Psoas muscle (tissue), 8 donors: Measurements from ENCODE around the gene FAP. TPM values are rescaled to one million over a fixed set of nuclear protein-coding genes. Genes with fewer than 3 reads are reported as not detected.
A peak's percentile ranks its signal among the peaks of the same experiment; 100 is the strongest.

Experiments used
- ATAC-seq, 4 donors: fragments of 200-7000 bp; cut with Tn5 transposase; one replicate each; pipeline ENCODE4 v1.9.1; 2020; ENCODE audit warnings: moderate library complexity in 3 of 4, mild to moderate bottlenecking in 2 of 4
- DNase-seq, 2 donors: peaks; one replicate each; pipeline ENCODE4 v3.0.0-alpha.2; 2020
- H3K27ac ChIP-seq: fragments of 200-600 bp; one replicate; pipeline ENCODE4 v1.8.0; 2022
- H3K27me3 ChIP-seq, 3 donors: fragments of 200-600 bp in 1 of 3; one replicate each; pipeline versions ENCODE4 v1.6.1 to v1.8.0; 2013 to 2022; ENCODE audit warnings: low read length in 2 of 3, mild to moderate bottlenecking in 2 of 3, moderate library complexity in 1 of 3; ENCODE audit not compliant: insufficient read depth in 3 of 3
- H3K36me3 ChIP-seq, 2 donors: fragments of 200-600 bp in 1 of 2; one replicate each; pipeline versions ENCODE4 v1.6.1 to v1.8.0; 2013 to 2022; ENCODE audit warnings: low read depth in 1 of 2, mild to moderate bottlenecking in 1 of 2, moderate library complexity in 1 of 2; ENCODE audit not compliant: insufficient read depth in 1 of 2
- H3K4me1 ChIP-seq: fragments of 200-600 bp; one replicate; pipeline ENCODE4 v1.8.0; 2022
- H3K4me3 ChIP-seq: fragments of 200-600 bp; one replicate; pipeline ENCODE4 v1.8.0; 2022; ENCODE audit warnings: mild to moderate bottlenecking
- H3K9me3 ChIP-seq: fragments of 200-600 bp; one replicate; pipeline ENCODE4 v1.8.0; 2022
- WGBS, 3 donors: extraction: QIAGEN DNeasy Blood & Tissue Kit; methylation state at CpG; one replicate each; pipeline versions ENCODE4 v1.1.6 to v1.1.7; 2013; 5-methylcytosine and 5-hydroxymethylcytosine counted together
- intact Hi-C, 2 donors: fragments of 100-400 bp; cut with DNase I; formaldehyde crosslinking; loops; one replicate each; pipeline versions ENCODE4 v1.11.0 to v1.14.2; 2022
- polyA plus RNA-seq, 3 donors: library from polyadenylated mRNA; stranded (reverse); fragments of 200-250 nt; gene quantifications; one replicate each; pipeline ENCODE4 v1.2.3, GENCODE V29; 2013
- total RNA-seq, 4 donors: library from RNA; stranded (reverse); fragmentation: NEBNext Ultra II Directional in 2 of 4; extraction: Animal tissue kit (Norgen Biotek cat#: 25700) in 2 of 4; gene quantifications; one replicate each; pipeline versions ENCODE4 v1.2.1 to v1.2.4, GENCODE V29; 2021 to 2023
- TF ChIP-seq, protein P1 (sequence below): fragments of 200-600 bp; IDR thresholded peaks from one replicate; pipeline ENCODE4 v1.8.0; 2022; ENCODE audit warnings: antibody characterized with exemption
- donor health status: healthy with polysubstance abuse.
- donor health status: DM: no; HTN: no; CAD: no; lungs with moderate emphysema.
- donor health status: Bipolar disorder and iron deficiency.
- donor health status: healthy.
- donor health status: DM: yes; HTN: yes; CAD: no.
- donor health status: DM: no; HTN: no; CAD: no.
- donor health status: DM: no; HTN: no; CAD: no.
- donor health status: DM: yes; HTN: yes; CAD: no.

The FAP gene
- total and polyA plus RNA-seq, 7 donors: 0.96 to 7.5 (median 1.6) TPM

DNA sequence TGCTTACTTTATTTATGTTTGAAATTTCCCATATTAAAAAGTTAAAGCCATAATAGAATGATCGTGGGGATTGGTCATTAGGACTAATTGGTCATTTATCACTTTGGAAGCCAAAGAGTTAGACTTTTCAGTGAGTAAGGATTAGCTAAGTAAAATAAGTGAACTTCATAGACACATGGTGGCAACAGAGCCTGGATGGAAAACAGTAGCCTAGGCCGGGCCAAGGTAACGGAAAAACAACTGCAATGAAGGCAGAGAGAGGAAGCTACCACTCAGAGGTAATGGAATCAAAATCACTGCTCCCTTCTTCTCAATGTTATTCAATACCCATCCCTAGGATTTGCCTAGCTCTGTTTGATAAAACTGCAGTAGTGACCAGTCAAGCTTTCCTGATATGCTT lies 87.1 kb downstream of the FAP start:
- ATAC-seq: no peak
- H3K27ac ChIP-seq: no peak overlapping the region
- no peaks in the 10 kb centered on the region for H3K4me1 ChIP-seq
- TF ChIP-seq, protein P1, sequence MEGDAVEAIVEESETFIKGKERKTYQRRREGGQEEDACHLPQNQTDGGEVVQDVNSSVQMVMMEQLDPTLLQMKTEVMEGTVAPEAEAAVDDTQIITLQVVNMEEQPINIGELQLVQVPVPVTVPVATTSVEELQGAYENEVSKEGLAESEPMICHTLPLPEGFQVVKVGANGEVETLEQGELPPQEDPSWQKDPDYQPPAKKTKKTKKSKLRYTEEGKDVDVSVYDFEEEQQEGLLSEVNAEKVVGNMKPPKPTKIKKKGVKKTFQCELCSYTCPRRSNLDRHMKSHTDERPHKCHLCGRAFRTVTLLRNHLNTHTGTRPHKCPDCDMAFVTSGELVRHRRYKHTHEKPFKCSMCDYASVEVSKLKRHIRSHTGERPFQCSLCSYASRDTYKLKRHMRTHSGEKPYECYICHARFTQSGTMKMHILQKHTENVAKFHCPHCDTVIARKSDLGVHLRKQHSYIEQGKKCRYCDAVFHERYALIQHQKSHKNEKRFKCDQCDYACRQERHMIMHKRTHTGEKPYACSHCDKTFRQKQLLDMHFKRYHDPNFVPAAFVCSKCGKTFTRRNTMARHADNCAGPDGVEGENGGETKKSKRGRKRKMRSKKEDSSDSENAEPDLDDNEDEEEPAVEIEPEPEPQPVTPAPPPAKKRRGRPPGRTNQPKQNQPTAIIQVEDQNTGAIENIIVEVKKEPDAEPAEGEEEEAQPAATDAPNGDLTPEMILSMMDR: no peak
- intact Hi-C loops: loop anchor here in 1 of 2 donors (5.0 kb wide), 1 partner anchor 141 kb away; no protein-coding TSS in a partner anchor
- H3K27me3 ChIP-seq: no peaks in the 10 kb centered on the region
- DNase-seq: no peak
- 68 to 84% (median 74%) methylated on average over 3 of the region's 3 CpGs for WGBS, 3 donors
- no peaks in the 10 kb centered on the region for H3K9me3 ChIP-seq
- H3K4me3 ChIP-seq: no peak overlapping the region
- no peaks in the 10 kb centered on the region for H3K36me3 ChIP-seq

DNA sequence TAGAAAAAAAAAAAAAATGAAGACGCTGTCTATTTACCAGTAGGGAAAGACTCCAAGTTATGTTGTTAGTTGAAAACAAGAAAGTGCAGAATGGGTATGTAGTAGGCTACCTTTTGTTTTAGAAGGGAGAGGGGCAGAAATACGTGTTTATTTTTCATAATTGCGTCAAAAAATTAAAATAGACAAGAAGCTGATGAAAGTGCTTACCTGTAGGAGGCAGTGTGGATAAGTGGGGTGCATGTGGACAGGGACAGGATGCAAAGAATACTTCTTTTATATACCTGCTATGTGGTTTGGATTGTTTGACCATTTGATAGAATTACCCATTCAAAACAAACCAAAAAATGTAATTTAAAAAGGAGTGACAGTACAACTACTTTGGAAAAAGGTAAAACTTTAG lies 88.2 kb downstream of the FAP start:
- ATAC-seq: no peak
- H3K27me3 ChIP-seq: no peaks in the 10 kb centered on the region
- H3K4me3 ChIP-seq: no peak overlapping the region
- H3K27ac ChIP-seq: no peak overlapping the region
- H3K4me1 ChIP-seq: no peaks in the 10 kb centered on the region
- DNase-seq: no peak
- no peaks in the 10 kb centered on the region for H3K9me3 ChIP-seq
- TF ChIP-seq, protein P1: no peak
- intact Hi-C loops: loop anchor here in 1 of 2 donors (5.0 kb wide), 1 partner anchor 142 kb away; no protein-coding TSS in a partner anchor
- 81 to 84% (median 84%) methylated on average over 3 of the region's 3 CpGs for WGBS, 3 donors
- no peaks in the 10 kb centered on the region for H3K36me3 ChIP-seq

DNA sequence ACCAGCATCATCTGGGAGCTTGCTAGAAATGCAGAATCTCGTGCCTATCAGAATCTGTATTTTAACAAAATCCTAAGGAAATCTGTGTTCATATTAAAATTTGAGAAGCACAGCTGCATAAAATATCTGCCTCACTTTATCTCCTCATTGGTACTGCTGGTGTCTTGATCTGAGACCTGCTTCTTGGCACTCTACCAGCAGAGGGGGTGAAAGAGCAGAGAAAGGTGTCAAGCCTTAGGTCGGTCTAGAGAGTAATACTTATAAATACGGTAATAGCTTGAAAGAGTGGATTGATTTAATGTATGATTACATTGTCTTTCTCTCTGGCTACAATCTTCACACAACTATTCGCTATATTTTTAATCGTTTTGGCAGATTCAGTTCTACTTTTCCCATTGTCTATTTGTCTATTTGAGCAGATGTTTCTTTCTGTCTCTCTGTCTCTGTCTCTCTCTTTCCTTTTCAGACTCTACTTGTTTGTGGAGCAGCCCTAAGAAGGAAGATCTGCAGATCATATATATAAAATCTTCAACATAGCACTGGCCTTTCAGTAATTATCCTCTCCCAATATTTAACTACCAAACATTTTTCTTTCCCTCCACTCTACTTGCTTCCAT lies 89.5 kb downstream of the FAP start:
- no peaks in the 10 kb centered on the region for H3K36me3 ChIP-seq
- intact Hi-C loops: no loop called here
- H3K27ac ChIP-seq: no peak overlapping the region
- H3K9me3 ChIP-seq: no peaks in the 10 kb centered on the region
- H3K4me3 ChIP-seq: no peak overlapping the region
- no peaks in the 10 kb centered on the region for H3K4me1 ChIP-seq
- TF ChIP-seq, protein P1: peak; percentile 28
- no peak for ATAC-seq
- no peak for DNase-seq
- H3K27me3 ChIP-seq: no peaks in the 10 kb centered on the region
- WGBS, 3 donors: 4 to 10% (median 4%) methylated on average over 5 of the region's 5 CpGs

DNA sequence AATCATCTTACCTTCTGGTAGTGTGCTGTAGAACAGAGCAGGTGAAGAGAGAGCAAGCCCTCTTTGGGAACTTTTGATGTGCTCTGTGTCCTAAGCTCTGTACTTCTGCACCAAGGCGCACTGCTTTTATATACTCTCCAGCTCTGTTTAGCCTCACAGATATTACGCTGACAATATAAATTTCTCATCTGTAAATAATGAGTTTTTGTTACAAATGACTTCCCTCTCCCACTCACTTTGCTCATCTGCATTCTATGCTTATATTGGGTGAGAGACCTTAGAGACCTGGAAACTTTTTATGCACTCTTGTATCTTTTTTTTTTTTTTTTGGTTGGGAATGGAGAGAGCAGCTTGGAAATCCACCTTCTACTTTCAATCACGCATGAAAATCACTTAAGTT lies 91.1 kb downstream of the FAP start, which contains the start of gene GCG:
Gene GCG (minus strand): TSS at position 101 of the 400 bp plus-strand sequence. CDS start 3,069 bp downstream, outside the sequence.
- TF ChIP-seq, protein P1: no peak
- H3K4me1 ChIP-seq: no peaks in the 10 kb centered on the region
- 91 to 96% (median 92%) methylated on average over 3 of the region's 3 CpGs for WGBS, 3 donors
- no peaks in the 10 kb centered on the region for H3K27me3 ChIP-seq
- ATAC-seq (no peak), DNase-seq (no peak)
- H3K27ac ChIP-seq: no peak within 1 kb of the TSS
- intact Hi-C loops: no loop called here
- H3K9me3 ChIP-seq: no peaks in the 10 kb centered on the region
- no peaks in the 10 kb centered on the region for H3K36me3 ChIP-seq
- H3K4me3 ChIP-seq: no peak within 1 kb of the TSS

DNA sequence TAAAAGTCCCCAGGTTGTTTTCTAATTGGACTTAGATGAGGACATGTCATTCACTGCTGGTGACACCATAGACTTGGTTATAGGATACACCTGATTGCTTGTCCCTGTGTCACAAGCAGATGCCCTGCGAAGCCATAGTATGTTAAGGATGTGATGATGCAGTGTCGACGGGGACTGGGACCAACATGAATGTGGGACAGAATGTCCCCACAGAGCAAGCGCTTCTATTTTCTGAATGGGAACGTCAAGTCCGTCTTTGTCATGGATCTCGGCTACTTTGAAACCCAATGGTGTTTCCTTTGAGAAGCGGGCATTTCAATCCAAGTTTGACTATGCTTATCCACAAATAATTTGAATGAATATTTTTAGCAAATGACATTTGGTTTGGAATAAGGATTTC lies 93.3 kb downstream of the FAP start:
- intact Hi-C loops: no loop called here
- no peaks in the 10 kb centered on the region for H3K4me1 ChIP-seq
- whole genome bisulfite sequencing, 3 donors: 81 to 88% (median 81%) methylated on average over 8 of the region's 8 CpGs

More for the DNA sequence above, 93.3 kb downstream of the FAP start:
- Histone ChIP-seq H3K27me3 (no peaks in the 10 kb centered on the region), H3K4me3 (no peak overlapping the region), H3K9me3 (no peaks in the 10 kb centered on the region), H3K36me3 (no peaks in the 10 kb centered on the region), H3K27ac (no peak overlapping the region)
- ATAC-seq: no peak
- no peak for DNase-seq
- TF ChIP-seq, protein P1: no peak
